Liver (tissue), 9 donors: ENCODE results near the gene ABCA4. TPM values are rescaled to one million over a fixed set of nuclear protein-coding genes. Genes with fewer than 3 reads are reported as not detected.

Experiments used
- DNase-seq: peaks from one replicate; pipeline ENCODE4 v3.0.0-alpha.2; 2017; ENCODE audit warnings: low spot score
- H3K27ac ChIP-seq, 2 donors: one replicate each; pipeline ENCODE4 v1.7.0; 2013; ENCODE audit warnings: inconsistent platforms in 2 of 2, low read length in 2 of 2, control low read depth in 1 of 2, low read depth in 1 of 2, mild to moderate bottlenecking in 1 of 2
- H3K27me3 ChIP-seq, 4 donors: one replicate each; pipeline versions ENCODE4 v1.6.1 to v1.7.0; 2013; ENCODE audit warnings: low read length in 3 of 4, inconsistent platforms in 1 of 4, mild to moderate bottlenecking in 1 of 4, moderate library complexity in 1 of 4; ENCODE audit not compliant: control insufficient read depth in 4 of 4, insufficient read depth in 4 of 4
- H3K36me3 ChIP-seq, 4 donors: one replicate each; pipeline versions ENCODE4 v1.6.1 to v1.7.0; 2013; ENCODE audit warnings: low read length in 3 of 4, mild to moderate bottlenecking in 3 of 4, low read depth in 1 of 4, moderate library complexity in 1 of 4; ENCODE audit not compliant: control insufficient read depth in 4 of 4, insufficient read depth in 3 of 4
- H3K4me1 ChIP-seq, 4 donors: one replicate each; pipeline versions ENCODE4 v1.6.1 to v1.7.0; 2013; ENCODE audit warnings: low read length in 3 of 4, mild to moderate bottlenecking in 3 of 4, moderate library complexity in 1 of 4; ENCODE audit not compliant: control insufficient read depth in 4 of 4, insufficient read depth in 4 of 4
- H3K4me3 ChIP-seq, 3 donors: one replicate each; pipeline versions ENCODE4 v1.6.1 to v1.7.0; 2013; ENCODE audit warnings: low read length in 3 of 3, control low read depth in 1 of 3, low read depth in 1 of 3, mild to moderate bottlenecking in 1 of 3
- H3K9ac ChIP-seq, 2 donors: one replicate each; pipeline ENCODE4 v1.7.0; 2013; ENCODE audit warnings: low read length in 2 of 2, mild to moderate bottlenecking in 2 of 2, moderate library complexity in 2 of 2, control low read depth in 1 of 2, low read depth in 1 of 2
- H3K9me3 ChIP-seq, 4 donors: one replicate each; pipeline versions ENCODE4 v1.6.1 to v1.7.0; 2013; ENCODE audit warnings: low read length in 3 of 4; ENCODE audit not compliant: control insufficient read depth in 4 of 4
- EGR1 ChIP-seq, 2 donors: IDR thresholded peaks; 2 replicates each; pipeline ENCODE4 v1.6.1; 2016 to 2018; ENCODE audit warnings: antibody characterized with exemption in 2 of 2, low read depth in 2 of 2
- FOXA1 ChIP-seq: IDR thresholded peaks from 2 replicates; pipeline ENCODE4 v1.6.1; 2016; ENCODE audit warnings: antibody characterized with exemption
- FOXA2 ChIP-seq: IDR thresholded peaks from 2 replicates; pipeline ENCODE4 v1.6.1; 2016; ENCODE audit warnings: antibody characterized with exemption
- GABPA ChIP-seq, 2 donors: IDR thresholded peaks in 1 of 2; conservative IDR thresholded peaks in 1 of 2; 2 replicates each; pipeline ENCODE4 v1.6.1; 2016; ENCODE audit warnings: antibody characterized with exemption in 2 of 2, mild to moderate bottlenecking in 1 of 2, moderate library complexity in 1 of 2
- HNF4A ChIP-seq, 2 donors: conservative IDR thresholded peaks; 2 replicates each; pipeline ENCODE4 v1.6.1; 2016; ENCODE audit warnings: antibody characterized with exemption in 2 of 2, mild to moderate bottlenecking in 2 of 2
- HNF4G ChIP-seq: IDR thresholded peaks from 2 replicates; pipeline ENCODE4 v1.6.1; 2016; ENCODE audit warnings: antibody characterized with exemption
- JUND ChIP-seq, 2 donors: IDR thresholded peaks; 2 replicates each; pipeline ENCODE4 v1.6.1; 2016; ENCODE audit warnings: antibody characterized with exemption in 2 of 2
- NR2F2 ChIP-seq: IDR thresholded peaks from 2 replicates; pipeline ENCODE4 v1.6.1; 2016; ENCODE audit warnings: antibody characterized with exemption
- RAD21 ChIP-seq, 2 donors: IDR thresholded peaks; 2 replicates each; pipeline ENCODE4 v1.6.1; 2016; ENCODE audit warnings: antibody characterized with exemption in 2 of 2, mild to moderate bottlenecking in 2 of 2
- RXRA ChIP-seq, 2 donors: IDR thresholded peaks; 2 replicates each; pipeline ENCODE4 v1.6.1; 2017 to 2018; ENCODE audit warnings: antibody characterized with exemption in 2 of 2, mild to moderate bottlenecking in 1 of 2
- SP1 ChIP-seq: IDR thresholded peaks from 2 replicates; pipeline ENCODE4 v1.6.1; 2018; ENCODE audit warnings: antibody characterized with exemption, mild to moderate bottlenecking
- TAF1 ChIP-seq: conservative IDR thresholded peaks from 2 replicates; pipeline ENCODE4 v1.6.1; 2016; ENCODE audit warnings: antibody characterized with exemption, mild to moderate bottlenecking
- YY1 ChIP-seq: IDR thresholded peaks from 2 replicates; pipeline ENCODE4 v1.6.1; 2016; ENCODE audit warnings: antibody characterized with exemption, mild to moderate bottlenecking
- WGBS: extraction: QIAGEN DNeasy Blood & Tissue Kit; methylation state at CpG from one replicate; pipeline ENCODE4 v1.1.7; 2013; 5-methylcytosine and 5-hydroxymethylcytosine counted together
- polyA plus RNA-seq, 2 donors: library from polyadenylated mRNA; stranded (reverse) in 1 of 2; unstranded in 1 of 2; fragments of 200-250 nt in 1 of 2; fragments of >200 nt in 1 of 2; fragmentation: Nextera tagmentation in 1 of 2; extraction: Ambion mirVana in 1 of 2; gene quantifications; one replicate each; pipeline versions ENCODE4 v1.2.1 to v1.2.3, GENCODE V29; 2013 to 2015
- total RNA-seq, 2 donors: library from RNA; depleted of rRNA; stranded (reverse); fragments of >200 nt; gene quantifications; one replicate each; pipeline ENCODE4 v1.2.3, GENCODE V29; 2014
- TF ChIP-seq, protein P1 (sequence below): IDR thresholded peaks from 2 replicates; pipeline ENCODE4 v1.6.1; 2016; ENCODE audit warnings: antibody characterized with exemption
- TF ChIP-seq, protein P2 (sequence below): IDR thresholded peaks from 2 replicates; pipeline ENCODE4 v1.6.1; 2016; ENCODE audit warnings: antibody characterized with exemption
- TF ChIP-seq, protein P3 (sequence below): fragments of 150-350 bp; IDR thresholded peaks from 2 replicates; pipeline ENCODE4 v1.5.1; 2017; ENCODE audit warnings: improper control_type of control experiment, low read depth, low read length; ENCODE audit not compliant: missing input control
- TF ChIP-seq, protein P4 (sequence below): IDR thresholded peaks from 2 replicates; pipeline ENCODE4 v1.6.1; 2016; ENCODE audit warnings: antibody characterized with exemption
- TF ChIP-seq, protein P5 (sequence below): IDR thresholded peaks from 2 replicates; pipeline ENCODE4 v1.6.1; 2016; ENCODE audit warnings: antibody characterized with exemption, mild to moderate bottlenecking
- donor health status: healthy.
- donor health status: healthy.
- donor health status: healthy.
- donor health status: healthy.
- donor health status: healthy.

Gene ABCA4
- total and polyA plus RNA-seq, 4 donors, result 0.19 to 1.5 (median 0.38) TPM

DNA sequence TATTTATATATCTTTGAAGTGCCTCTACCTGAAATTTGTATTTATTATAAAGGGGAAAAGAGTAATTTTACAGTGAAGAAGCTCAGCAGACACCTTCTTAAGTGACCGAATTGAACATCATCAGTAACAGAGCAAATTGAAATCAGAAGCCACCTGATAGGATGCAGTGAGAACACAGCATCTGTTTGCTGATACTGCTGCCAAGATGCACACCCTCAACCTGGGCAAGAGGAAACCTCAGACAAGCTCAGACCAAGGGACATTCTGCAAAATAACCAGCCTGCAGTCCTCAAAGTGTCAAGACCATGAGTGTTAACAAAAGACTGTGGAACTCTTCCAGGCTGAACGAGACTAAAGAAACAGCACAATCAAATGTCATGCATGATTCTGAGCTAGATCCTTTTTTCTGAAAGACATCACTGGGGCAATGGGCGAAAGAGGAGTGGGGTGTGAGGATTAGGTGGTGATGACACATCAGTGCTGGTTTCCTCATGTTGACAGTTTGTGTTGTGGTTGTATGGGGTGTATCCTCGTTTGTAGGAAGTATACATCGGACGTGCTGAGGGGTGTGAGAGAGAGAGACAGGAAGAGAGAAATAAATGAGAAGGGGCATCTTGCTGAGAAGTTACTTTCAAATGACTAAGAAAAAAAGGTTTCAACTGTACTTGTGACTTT is 103.7 kb downstream of the ABCA4 start:
- Histone ChIP-seq H3K9ac (no peak overlapping the region), H3K4me1 (no peaks in the 10 kb centered on the region), H3K27ac (no peak overlapping the region), H3K27me3 (no peaks in the 10 kb centered on the region), H3K9me3 (no peaks in the 10 kb centered on the region), H3K4me3 (no peak overlapping the region), H3K36me3 (peaks cover 0 to 1% (median 0%) of the 10 kb centered on the region in 4 donors)
- TF ChIP-seq TAF1 (no peak), RXRA (IDR thresholded peaks at IDR 0.05) (no peak), HNF4G (no peak), FOXA2 (no peak), FOXA1 (no peak), GABPA (IDR thresholded peaks at IDR 0.05 in 1 of 2, conservative IDR thresholded peaks at IDR 0.05 in 1 of 2) (no peak), EGR1 (IDR thresholded peaks at IDR 0.05; ENCODE audit: low read depth in 2 of 2) (no peak), JUND (IDR thresholded peaks at IDR 0.05) (no peak), NR2F2 (no peak), RAD21 (IDR thresholded peaks at IDR 0.05) (no peak), SP1 (no peak), YY1 (no peak), HNF4A (conservative IDR thresholded peaks at IDR 0.05) (no peak)
- TF ChIP-seq, protein P1, sequence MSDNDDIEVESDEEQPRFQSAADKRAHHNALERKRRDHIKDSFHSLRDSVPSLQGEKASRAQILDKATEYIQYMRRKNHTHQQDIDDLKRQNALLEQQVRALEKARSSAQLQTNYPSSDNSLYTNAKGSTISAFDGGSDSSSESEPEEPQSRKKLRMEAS, result no peak
- TF ChIP-seq, protein P2, sequence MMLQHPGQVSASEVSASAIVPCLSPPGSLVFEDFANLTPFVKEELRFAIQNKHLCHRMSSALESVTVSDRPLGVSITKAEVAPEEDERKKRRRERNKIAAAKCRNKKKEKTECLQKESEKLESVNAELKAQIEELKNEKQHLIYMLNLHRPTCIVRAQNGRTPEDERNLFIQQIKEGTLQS, result no peak
- TF ChIP-seq, protein P3, sequence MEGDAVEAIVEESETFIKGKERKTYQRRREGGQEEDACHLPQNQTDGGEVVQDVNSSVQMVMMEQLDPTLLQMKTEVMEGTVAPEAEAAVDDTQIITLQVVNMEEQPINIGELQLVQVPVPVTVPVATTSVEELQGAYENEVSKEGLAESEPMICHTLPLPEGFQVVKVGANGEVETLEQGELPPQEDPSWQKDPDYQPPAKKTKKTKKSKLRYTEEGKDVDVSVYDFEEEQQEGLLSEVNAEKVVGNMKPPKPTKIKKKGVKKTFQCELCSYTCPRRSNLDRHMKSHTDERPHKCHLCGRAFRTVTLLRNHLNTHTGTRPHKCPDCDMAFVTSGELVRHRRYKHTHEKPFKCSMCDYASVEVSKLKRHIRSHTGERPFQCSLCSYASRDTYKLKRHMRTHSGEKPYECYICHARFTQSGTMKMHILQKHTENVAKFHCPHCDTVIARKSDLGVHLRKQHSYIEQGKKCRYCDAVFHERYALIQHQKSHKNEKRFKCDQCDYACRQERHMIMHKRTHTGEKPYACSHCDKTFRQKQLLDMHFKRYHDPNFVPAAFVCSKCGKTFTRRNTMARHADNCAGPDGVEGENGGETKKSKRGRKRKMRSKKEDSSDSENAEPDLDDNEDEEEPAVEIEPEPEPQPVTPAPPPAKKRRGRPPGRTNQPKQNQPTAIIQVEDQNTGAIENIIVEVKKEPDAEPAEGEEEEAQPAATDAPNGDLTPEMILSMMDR, result no peak
- TF ChIP-seq, protein P4, sequence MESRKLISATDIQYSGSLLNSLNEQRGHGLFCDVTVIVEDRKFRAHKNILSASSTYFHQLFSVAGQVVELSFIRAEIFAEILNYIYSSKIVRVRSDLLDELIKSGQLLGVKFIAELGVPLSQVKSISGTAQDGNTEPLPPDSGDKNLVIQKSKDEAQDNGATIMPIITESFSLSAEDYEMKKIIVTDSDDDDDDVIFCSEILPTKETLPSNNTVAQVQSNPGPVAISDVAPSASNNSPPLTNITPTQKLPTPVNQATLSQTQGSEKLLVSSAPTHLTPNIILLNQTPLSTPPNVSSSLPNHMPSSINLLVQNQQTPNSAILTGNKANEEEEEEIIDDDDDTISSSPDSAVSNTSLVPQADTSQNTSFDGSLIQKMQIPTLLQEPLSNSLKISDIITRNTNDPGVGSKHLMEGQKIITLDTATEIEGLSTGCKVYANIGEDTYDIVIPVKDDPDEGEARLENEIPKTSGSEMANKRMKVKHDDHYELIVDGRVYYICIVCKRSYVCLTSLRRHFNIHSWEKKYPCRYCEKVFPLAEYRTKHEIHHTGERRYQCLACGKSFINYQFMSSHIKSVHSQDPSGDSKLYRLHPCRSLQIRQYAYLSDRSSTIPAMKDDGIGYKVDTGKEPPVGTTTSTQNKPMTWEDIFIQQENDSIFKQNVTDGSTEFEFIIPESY, result no peak
- TF ChIP-seq, protein P5, sequence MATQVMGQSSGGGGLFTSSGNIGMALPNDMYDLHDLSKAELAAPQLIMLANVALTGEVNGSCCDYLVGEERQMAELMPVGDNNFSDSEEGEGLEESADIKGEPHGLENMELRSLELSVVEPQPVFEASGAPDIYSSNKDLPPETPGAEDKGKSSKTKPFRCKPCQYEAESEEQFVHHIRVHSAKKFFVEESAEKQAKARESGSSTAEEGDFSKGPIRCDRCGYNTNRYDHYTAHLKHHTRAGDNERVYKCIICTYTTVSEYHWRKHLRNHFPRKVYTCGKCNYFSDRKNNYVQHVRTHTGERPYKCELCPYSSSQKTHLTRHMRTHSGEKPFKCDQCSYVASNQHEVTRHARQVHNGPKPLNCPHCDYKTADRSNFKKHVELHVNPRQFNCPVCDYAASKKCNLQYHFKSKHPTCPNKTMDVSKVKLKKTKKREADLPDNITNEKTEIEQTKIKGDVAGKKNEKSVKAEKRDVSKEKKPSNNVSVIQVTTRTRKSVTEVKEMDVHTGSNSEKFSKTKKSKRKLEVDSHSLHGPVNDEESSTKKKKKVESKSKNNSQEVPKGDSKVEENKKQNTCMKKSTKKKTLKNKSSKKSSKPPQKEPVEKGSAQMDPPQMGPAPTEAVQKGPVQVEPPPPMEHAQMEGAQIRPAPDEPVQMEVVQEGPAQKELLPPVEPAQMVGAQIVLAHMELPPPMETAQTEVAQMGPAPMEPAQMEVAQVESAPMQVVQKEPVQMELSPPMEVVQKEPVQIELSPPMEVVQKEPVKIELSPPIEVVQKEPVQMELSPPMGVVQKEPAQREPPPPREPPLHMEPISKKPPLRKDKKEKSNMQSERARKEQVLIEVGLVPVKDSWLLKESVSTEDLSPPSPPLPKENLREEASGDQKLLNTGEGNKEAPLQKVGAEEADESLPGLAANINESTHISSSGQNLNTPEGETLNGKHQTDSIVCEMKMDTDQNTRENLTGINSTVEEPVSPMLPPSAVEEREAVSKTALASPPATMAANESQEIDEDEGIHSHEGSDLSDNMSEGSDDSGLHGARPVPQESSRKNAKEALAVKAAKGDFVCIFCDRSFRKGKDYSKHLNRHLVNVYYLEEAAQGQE, result no peak
- DNase-seq, result no peak
- 73% methylated on average over 6 of the region's 6 CpGs for WGBS
